ENCODE data around the gene MRPL44.

MRPL44 gene

DNA sequence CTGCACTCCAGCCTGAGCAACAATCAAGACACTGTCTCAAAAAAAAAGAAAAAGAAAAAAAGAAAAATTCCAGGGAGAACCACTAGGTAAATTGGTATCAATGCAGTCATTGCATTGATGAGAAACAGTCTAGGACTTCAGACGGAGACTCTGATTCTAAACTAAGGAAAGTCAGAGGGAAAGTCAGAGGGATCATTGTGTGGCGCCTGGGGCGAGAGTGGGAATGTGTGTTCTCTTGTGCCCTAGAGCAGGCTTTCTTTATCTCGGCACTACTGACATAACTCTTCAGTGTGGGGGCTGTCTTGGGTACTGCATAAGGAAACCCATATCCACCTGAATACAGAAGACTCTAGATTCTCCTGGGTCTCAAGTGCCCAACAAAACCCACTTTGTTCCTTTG, 57.1 kb downstream of the MRPL44 start:
- no peak for DNase-seq

DNA sequence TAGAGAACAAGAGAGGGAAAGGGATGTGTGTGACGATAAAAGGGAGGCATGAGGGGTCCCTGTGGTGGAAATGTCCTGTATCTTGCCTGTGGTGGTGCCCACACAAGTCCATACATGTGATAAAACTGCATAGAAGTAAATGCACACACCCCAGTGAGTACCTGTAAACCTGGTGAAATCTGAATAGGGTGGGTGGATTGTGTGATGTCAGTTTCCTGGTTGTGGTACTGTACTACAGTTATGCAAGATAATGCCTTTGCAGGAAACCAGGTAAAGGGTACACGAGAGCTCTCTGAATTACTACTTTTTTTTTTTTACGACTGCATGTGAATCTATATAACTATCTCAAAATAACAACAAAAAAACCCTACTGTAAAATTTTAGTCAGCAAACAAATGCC, 59.7 kb downstream of the MRPL44 start:
- DNase-seq, result no peak

Measured in OCI-M1 (cell line).